Astrocyte (in vitro differentiated cells and primary cell): ENCODE measurements around the gene TPRKB. TPM values are rescaled to one million over a fixed set of nuclear protein-coding genes. Genes with fewer than 3 reads are reported as not detected.

Source experiments
- DNase-seq: peaks from one replicate; pipeline ENCODE4 v3.0.0-alpha.2; 2010; ENCODE audit warnings: low read depth
- FAIRE-seq: peaks from 2 replicates; lab custom pipeline; 2011; peaks lifted over from hg19 to GRCh38; lab: Jason Lieb, UNC
- H2AFZ ChIP-seq: 2 replicates; pipeline ENCODE4 v1.6.0; 2012; ENCODE audit warnings: low read depth, low read length, inconsistent platforms
- H3K27ac ChIP-seq: 2 replicates; pipeline ENCODE4 v1.5.1; 2011; ENCODE audit warnings: low read depth, low read length, inconsistent platforms
- H3K27me3 ChIP-seq: 2 replicates; pipeline ENCODE4 v1.6.0; 2011; ENCODE audit warnings: low read length, inconsistent platforms; ENCODE audit not compliant: insufficient read depth
- H3K36me3 ChIP-seq: 2 replicates; pipeline ENCODE4 v1.5.1; 2011; ENCODE audit warnings: low read length, inconsistent platforms; ENCODE audit not compliant: insufficient read depth
- H3K4me1 ChIP-seq: 2 replicates; pipeline ENCODE4 v1.5.1; 2011; ENCODE audit warnings: low read length, inconsistent platforms; ENCODE audit not compliant: insufficient read depth
- H3K4me2 ChIP-seq: 2 replicates; pipeline ENCODE4 v1.6.0; 2012; ENCODE audit warnings: low read length, inconsistent platforms
- H3K4me3 ChIP-seq: 2 replicates; pipeline ENCODE4 v1.5.1; 2011; ENCODE audit warnings: low read depth, mild to moderate bottlenecking, low read length, inconsistent platforms; ENCODE audit not compliant: insufficient read depth
- H3K79me2 ChIP-seq: 2 replicates; pipeline ENCODE4 v1.6.0; 2012; ENCODE audit warnings: mild to moderate bottlenecking, low read length, inconsistent platforms; ENCODE audit not compliant: insufficient read depth
- H3K9ac ChIP-seq: 2 replicates; pipeline ENCODE4 v1.6.0; 2012; ENCODE audit warnings: mild to moderate bottlenecking, low read length, inconsistent platforms
- H3K9me3 ChIP-seq: 2 replicates; pipeline ENCODE4 v1.5.1; 2012; ENCODE audit warnings: low read depth, mild to moderate bottlenecking, low read length, inconsistent platforms; ENCODE audit not compliant: insufficient read depth
- H4K20me1 ChIP-seq: 2 replicates; pipeline ENCODE4 v1.6.0; 2012; ENCODE audit warnings: low read length, inconsistent platforms; ENCODE audit not compliant: insufficient read depth
- H3K27ac Mint-ChIP-seq: one replicate; pipeline ENCODE4 v1.8.0; 2021; ENCODE audit warnings: mild to moderate bottlenecking, mixed read lengths; ENCODE audit not compliant: unreplicated experiment
- H3K27me3 Mint-ChIP-seq: one replicate; pipeline ENCODE4 v1.8.0; 2021; ENCODE audit warnings: low read depth, mixed read lengths; ENCODE audit not compliant: unreplicated experiment
- H3K36me3 Mint-ChIP-seq: one replicate; pipeline ENCODE4 v1.8.0; 2021; ENCODE audit warnings: low read depth, mixed read lengths; ENCODE audit not compliant: unreplicated experiment
- H3K4me1 Mint-ChIP-seq: one replicate; pipeline ENCODE4 v1.8.0; 2021; ENCODE audit warnings: low read depth, mixed read lengths; ENCODE audit not compliant: unreplicated experiment
- H3K4me3 Mint-ChIP-seq: one replicate; pipeline ENCODE4 v1.8.0; 2021; ENCODE audit warnings: mild to moderate bottlenecking, moderate library complexity, mixed read lengths; ENCODE audit not compliant: unreplicated experiment
- H3K9me3 Mint-ChIP-seq: one replicate; pipeline ENCODE4 v1.8.0; 2021; ENCODE audit warnings: mild to moderate bottlenecking, mixed read lengths; ENCODE audit not compliant: unreplicated experiment
- CTCF ChIP-seq: IDR thresholded peaks from 2 replicates; pipeline ENCODE4 v1.5.1; 2011; ENCODE audit warnings: low read depth, mild to moderate bottlenecking, inconsistent platforms, low read length, moderate library complexity; ENCODE audit not compliant: insufficient read depth
- EZH2 ChIP-seq: IDR thresholded peaks from 2 replicates; pipeline ENCODE4 v1.6.1; 2012; ENCODE audit warnings: mild to moderate bottlenecking, low read length, inconsistent platforms; ENCODE audit not compliant: insufficient read depth
- total RNA-seq: library from RNA; stranded (reverse); gene quantifications from 2 replicates; pipeline ENCODE4 v1.2.1, GENCODE V29; 2021

Gene TPRKB
- total RNA-seq, 1 donor from 2014 or later, result 21.3 TPM

GRCh38 chr2:73717251-73717606, 19.9 kb downstream of the TPRKB start:
- H3K4me3 ChIP-seq, result no peak overlapping the region
- Mint-ChIP-seq H3K4me1 (no peaks in the 10 kb centered on the region), H3K36me3 (peaks cover 16% of the 10 kb centered on the region), H3K27ac (no peak overlapping the region), H3K27me3 (peaks cover 33% of the 10 kb centered on the region), H3K9me3 (peaks cover 41% of the 10 kb centered on the region), H3K4me3 (no peak overlapping the region)
- no peak for DNase-seq
- no peak overlapping the region for H3K27ac ChIP-seq
- H4K20me1 ChIP-seq, result no peaks in the 10 kb centered on the region
- no peaks in the 10 kb centered on the region for H3K79me2 ChIP-seq
- H3K9me3 ChIP-seq, result peaks cover 4% of the 10 kb centered on the region
- H2AFZ ChIP-seq, result no peak overlapping the region
- H3K36me3 ChIP-seq, result no peaks in the 10 kb centered on the region
- H3K4me2 ChIP-seq, result no peak overlapping the region
- no peak for FAIRE-seq
- H3K9ac ChIP-seq, result no peak overlapping the region
- no peaks in the 10 kb centered on the region for H3K4me1 ChIP-seq
- H3K27me3 ChIP-seq, result no peaks in the 10 kb centered on the region
- TF ChIP-seq EZH2, result no peak
- no peak for TF ChIP-seq CTCF

GRCh38 chr2:73716543-73717250, 20.4 kb downstream of the TPRKB start:
- no peak for TF ChIP-seq CTCF
- no peak for TF ChIP-seq EZH2
- Histone ChIP-seq H3K4me2 (no peak overlapping the region), H3K27me3 (no peaks in the 10 kb centered on the region), H3K4me3 (no peak overlapping the region), H3K9ac (no peak overlapping the region), H3K27ac (no peak overlapping the region), H3K79me2 (no peaks in the 10 kb centered on the region), H3K4me1 (no peaks in the 10 kb centered on the region), H3K9me3 (peaks cover 4% of the 10 kb centered on the region), H3K36me3 (no peaks in the 10 kb centered on the region), H4K20me1 (no peaks in the 10 kb centered on the region), H2AFZ (no peak overlapping the region)
- Mint-ChIP-seq H3K27me3 (peaks cover 39% of the 10 kb centered on the region), H3K4me3 (no peak overlapping the region), H3K9me3 (peaks cover 44% of the 10 kb centered on the region), H3K36me3 (peaks cover 16% of the 10 kb centered on the region), H3K4me1 (no peaks in the 10 kb centered on the region), H3K27ac (no peak overlapping the region)
- DNase-seq (peak; percentile 48), FAIRE-seq (no peak)

GRCh38 chr2:73714091-73714490, 23.1 kb downstream of the TPRKB start:
- Mint-ChIP-seq H3K4me3 (no peak overlapping the region), H3K36me3 (peaks cover 13% of the 10 kb centered on the region), H3K4me1 (no peaks in the 10 kb centered on the region), H3K27ac (no peak overlapping the region), H3K27me3 (peaks cover 50% of the 10 kb centered on the region), H3K9me3 (peaks cover 47% of the 10 kb centered on the region)
- DNase-seq (no peak), FAIRE-seq (no peak)
- H3K9me3 ChIP-seq, result peaks cover 4% of the 10 kb centered on the region
- no peaks in the 10 kb centered on the region for H3K4me1 ChIP-seq
- no peaks in the 10 kb centered on the region for H4K20me1 ChIP-seq
- no peaks in the 10 kb centered on the region for H3K27me3 ChIP-seq
- TF ChIP-seq EZH2 (no peak), CTCF (no peak)
- no peaks in the 10 kb centered on the region for H3K36me3 ChIP-seq
- H3K9ac ChIP-seq, result no peak overlapping the region
- H3K4me3 ChIP-seq, result no peak overlapping the region
- H3K27ac ChIP-seq, result no peak overlapping the region
- H3K79me2 ChIP-seq, result no peaks in the 10 kb centered on the region
- no peak overlapping the region for H2AFZ ChIP-seq
- no peak overlapping the region for H3K4me2 ChIP-seq
